ENCODE measurements around the gene TSFM.

DNA sequence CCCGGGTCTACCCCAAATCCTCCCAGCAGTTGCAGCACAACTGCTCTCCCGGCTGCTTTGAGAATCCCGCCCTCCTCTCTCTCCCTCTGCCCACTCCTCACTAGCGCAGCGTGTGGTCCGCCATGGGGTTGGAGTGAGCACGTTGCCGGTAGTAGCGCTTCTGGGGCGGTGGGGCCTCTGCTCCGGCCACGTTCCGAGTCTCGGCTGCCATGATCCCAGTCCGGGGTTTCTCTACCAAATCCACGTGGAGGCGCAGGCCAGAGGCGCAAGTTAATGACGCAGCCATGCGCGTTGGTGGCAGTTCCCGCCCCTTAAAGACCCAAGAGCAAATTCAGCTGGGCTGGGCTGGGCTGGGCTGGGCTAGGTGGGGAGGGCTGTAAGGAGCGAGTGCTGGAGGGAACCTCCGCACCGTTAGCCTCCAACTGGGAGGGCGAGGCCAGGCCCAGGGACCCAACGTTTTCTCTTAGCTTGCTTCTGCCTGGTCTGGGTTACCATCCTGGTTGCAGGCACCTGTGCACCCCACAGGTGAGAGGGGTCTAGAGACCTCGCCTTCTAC is 10.6 kb upstream of the TSFM start, which contains the start of gene METTL1:
- TF ChIP-seq ZNF658 (tag by site-specific recombination; IDR thresholded peaks at IDR 0.05) (no peak), ZNF10 (tag by site-specific recombination; IDR thresholded peaks at IDR 0.05) (peak; percentile 95), SETDB1 (IDR thresholded peaks at IDR 0.05; ENCODE audit: insufficient read length, low read length) (no peak), EGR2 (tag by site-specific recombination; IDR thresholded peaks at IDR 0.05; ENCODE audit: low read depth) (peak; percentile 58), ZNF292 (tag by site-specific recombination; IDR thresholded peaks at IDR 0.05; ENCODE audit: borderline replicate concordance, low read depth) (no peak), ZNF610 (tag by site-specific recombination; IDR thresholded peaks at IDR 0.05; ENCODE audit: borderline replicate concordance) (peak; percentile 55; the same call in 1 of the 2 replicates), ZSCAN30 (tag by site-specific recombination; IDR thresholded peaks at IDR 0.05) (peak; percentile 56), ZNF707 (tag by site-specific recombination; IDR thresholded peaks at IDR 0.05) (no peak)
- TF ChIP-seq, protein P1, sequence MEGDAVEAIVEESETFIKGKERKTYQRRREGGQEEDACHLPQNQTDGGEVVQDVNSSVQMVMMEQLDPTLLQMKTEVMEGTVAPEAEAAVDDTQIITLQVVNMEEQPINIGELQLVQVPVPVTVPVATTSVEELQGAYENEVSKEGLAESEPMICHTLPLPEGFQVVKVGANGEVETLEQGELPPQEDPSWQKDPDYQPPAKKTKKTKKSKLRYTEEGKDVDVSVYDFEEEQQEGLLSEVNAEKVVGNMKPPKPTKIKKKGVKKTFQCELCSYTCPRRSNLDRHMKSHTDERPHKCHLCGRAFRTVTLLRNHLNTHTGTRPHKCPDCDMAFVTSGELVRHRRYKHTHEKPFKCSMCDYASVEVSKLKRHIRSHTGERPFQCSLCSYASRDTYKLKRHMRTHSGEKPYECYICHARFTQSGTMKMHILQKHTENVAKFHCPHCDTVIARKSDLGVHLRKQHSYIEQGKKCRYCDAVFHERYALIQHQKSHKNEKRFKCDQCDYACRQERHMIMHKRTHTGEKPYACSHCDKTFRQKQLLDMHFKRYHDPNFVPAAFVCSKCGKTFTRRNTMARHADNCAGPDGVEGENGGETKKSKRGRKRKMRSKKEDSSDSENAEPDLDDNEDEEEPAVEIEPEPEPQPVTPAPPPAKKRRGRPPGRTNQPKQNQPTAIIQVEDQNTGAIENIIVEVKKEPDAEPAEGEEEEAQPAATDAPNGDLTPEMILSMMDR (tag by site-specific recombination; IDR thresholded peaks at IDR 0.05): peak; percentile 66; the same call in 1 of the 2 replicates
- TF ChIP-seq, protein P2, sequence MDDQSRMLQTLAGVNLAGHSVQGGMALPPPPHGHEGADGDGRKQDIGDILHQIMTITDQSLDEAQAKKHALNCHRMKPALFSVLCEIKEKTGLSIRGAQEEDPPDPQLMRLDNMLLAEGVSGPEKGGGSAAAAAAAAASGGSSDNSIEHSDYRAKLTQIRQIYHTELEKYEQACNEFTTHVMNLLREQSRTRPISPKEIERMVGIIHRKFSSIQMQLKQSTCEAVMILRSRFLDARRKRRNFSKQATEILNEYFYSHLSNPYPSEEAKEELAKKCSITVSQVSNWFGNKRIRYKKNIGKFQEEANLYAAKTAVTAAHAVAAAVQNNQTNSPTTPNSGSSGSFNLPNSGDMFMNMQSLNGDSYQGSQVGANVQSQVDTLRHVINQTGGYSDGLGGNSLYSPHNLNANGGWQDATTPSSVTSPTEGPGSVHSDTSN (CRISPR knock-in tag; IDR thresholded peaks at IDR 0.05): no peak
- TF ChIP-seq, protein P3, sequence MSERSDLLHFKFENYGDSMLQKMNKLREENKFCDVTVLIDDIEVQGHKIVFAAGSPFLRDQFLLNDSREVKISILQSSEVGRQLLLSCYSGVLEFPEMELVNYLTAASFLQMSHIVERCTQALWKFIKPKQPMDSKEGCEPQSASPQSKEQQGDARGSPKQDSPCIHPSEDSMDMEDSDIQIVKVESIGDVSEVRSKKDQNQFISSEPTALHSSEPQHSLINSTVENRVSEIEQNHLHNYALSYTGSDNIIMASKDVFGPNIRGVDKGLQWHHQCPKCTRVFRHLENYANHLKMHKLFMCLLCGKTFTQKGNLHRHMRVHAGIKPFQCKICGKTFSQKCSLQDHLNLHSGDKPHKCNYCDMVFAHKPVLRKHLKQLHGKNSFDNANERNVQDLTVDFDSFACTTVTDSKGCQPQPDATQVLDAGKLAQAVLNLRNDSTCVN (tag by site-specific recombination; optimal IDR thresholded peaks at IDR 0.05): no peak
- TF ChIP-seq, protein P4, sequence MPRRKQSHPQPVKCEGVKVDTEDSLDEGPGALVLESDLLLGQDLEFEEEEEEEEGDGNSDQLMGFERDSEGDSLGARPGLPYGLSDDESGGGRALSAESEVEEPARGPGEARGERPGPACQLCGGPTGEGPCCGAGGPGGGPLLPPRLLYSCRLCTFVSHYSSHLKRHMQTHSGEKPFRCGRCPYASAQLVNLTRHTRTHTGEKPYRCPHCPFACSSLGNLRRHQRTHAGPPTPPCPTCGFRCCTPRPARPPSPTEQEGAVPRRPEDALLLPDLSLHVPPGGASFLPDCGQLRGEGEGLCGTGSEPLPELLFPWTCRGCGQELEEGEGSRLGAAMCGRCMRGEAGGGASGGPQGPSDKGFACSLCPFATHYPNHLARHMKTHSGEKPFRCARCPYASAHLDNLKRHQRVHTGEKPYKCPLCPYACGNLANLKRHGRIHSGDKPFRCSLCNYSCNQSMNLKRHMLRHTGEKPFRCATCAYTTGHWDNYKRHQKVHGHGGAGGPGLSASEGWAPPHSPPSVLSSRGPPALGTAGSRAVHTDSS (tag by site-specific recombination; IDR thresholded peaks at IDR 0.05): no peak

Data from HEK293 (cell line).